Fibroblast of skin of back (primary cell): ENCODE measurements around the gene MNX1.

Experiments
- DNase-seq: peaks from one replicate; pipeline ENCODE4 v3.0.0-alpha.2; 2013

The MNX1 gene

DNA sequence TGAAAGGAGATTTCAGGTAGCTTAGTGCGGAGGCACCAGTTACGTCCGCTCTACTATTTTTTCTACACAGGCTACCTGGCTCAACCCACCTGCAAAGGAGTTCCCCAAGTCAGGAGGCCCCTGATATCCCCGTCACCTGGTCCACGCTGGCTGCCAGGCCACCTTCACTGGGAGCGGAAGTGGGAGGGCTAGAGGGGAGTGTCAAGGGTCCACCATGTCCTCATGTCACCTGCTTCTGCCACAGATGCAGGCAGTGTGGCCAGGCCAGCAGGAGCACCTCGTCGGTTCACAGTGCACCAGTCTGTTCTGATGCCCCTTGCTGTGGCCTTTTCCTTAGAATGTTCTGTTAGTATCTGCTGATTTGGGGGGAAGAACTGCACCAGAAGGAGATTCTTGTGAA, 44.1 kb downstream of the MNX1 start:
- DNase-seq, result no peak

DNA sequence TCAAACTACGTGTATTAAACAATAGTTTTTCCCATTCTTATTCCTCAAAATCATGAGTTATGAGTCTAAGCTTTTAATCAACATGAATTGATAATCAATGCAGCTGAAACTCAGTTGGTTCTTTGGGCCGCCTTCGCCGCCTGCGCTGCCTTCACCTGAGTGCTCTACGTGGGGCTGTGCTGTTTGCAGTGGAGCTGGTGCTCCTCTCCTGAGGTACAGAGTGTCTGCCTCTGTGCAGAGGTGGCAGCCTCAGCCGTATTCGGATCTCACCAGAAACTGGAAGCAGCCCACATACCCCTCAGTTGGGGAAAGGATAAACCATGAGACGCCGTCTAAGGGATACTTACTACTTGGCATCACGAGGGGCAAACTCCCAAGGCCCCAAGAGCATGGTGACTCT, 45.5 kb downstream of the MNX1 start:
- no peak for DNase-seq

DNA sequence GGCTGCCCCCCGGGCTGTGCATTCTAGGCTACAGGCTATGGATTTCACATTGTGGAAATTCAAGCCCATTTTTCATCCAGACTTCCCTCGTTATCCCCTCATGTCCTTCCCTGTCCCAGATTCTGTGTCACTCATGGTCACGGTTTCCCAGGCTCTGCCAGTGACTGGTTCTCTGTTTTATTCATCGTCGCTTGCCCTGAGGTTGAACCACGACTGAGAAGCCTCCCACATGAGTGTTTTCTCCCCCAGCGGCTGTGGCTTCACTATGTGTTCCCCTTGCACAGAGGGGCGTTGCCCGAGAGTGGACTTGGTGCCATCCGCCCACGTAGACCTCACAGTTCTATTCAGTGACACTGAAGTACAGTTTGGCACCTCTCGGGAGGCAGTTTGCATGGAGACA, 47.0 kb downstream of the MNX1 start:
- DNase-seq, result no peak

DNA sequence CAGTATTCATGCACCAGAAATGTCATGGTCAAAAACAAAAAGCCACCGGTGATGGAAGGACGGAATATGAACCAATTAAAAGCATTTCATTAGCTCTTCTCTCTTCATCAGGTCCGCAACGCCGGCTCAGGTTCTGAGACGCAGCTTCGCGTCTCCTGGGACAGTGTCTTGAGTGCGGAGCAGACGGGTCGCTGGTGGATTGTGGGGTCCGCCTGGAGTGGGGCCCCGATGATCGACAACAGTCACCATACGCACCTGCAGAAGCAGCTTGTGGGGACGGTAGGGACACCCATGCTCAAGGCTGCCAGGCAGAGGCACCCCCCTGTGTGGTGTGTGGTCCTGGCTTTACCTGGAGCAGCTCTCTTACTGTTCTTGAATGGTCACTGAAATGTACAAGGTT, 47.6 kb downstream of the MNX1 start:
- DNase-seq, result no peak

DNA sequence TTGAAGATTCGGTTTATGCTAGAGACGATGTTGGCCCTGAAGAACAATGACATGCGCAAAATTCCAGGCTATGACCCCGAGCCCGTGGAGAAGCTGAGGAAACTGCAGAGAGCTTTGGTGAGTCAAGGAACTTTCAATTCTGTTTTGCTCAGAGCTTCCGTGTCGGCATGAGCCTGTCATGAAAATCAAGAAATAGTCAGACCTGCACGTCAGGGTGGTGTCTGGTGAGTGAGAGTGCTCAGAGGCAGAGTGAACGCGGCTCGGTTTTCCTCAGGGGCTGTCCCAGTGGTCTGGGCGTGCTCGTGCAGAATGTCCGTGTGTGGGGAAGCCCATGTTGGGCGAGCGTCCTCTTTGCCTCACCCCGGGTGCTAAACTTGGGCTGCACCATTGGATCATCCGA, 48.3 kb downstream of the MNX1 start:
- DNase-seq, result no peak

DNA sequence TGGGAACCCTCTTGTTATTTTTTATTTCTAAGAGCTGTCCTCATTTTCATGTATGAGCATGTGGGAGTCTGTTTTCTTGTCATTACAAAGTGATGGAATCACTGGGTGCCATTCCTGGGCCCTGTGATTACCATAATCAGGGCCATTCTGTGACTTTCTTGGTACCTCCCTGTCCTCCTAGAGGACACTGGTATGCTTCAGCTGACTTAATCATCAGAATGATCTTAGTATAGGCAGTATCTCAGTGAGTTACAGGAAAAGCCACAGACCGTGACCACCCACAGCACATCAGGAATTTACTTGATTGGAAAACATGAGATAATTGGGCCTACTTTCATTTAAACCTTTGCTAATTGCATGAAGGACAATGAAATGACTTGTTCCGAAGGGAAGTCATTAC, 53.7 kb downstream of the MNX1 start:
- DNase-seq, result no peak

DNA sequence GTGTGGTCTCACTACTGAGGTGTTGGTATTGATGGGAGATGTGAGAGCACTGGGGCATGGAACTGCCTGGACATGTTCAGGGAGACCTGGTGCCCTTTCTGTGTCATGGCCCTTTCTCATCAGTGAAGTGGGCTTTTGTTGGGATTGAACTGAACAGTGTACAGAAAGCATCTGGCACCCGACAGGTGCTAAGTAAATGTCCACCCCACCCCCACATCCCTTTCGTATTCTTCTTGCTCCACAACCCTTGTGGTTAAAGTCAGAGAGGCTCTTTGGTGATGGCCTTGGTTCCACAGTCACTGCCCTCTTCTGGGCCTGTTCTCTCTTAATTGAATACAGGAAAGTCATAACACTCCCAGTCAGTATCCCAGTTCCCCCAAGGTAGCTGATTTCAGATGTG, 55.5 kb downstream of the MNX1 start:
- no peak for DNase-seq
